H9 (cell line): ENCODE data around the gene KMT5B. TPM values are rescaled to one million over a fixed set of nuclear protein-coding genes. Genes with fewer than 3 reads are reported as not detected.
A peak's percentile ranks its signal among the peaks of the same experiment; 100 is the strongest.

Experiments used
- DNase-seq: peaks from one replicate; pipeline ENCODE4 v3.0.0-alpha.2; 2017
- H2AFZ ChIP-seq: one replicate; pipeline ENCODE4 v1.6.1; 2013; ENCODE audit warnings: mild to moderate bottlenecking, low read length, control low read depth, moderate library complexity
- H2AK5ac ChIP-seq: 2 replicates; pipeline ENCODE4 v1.6.1; 2013; ENCODE audit warnings: low read length, control low read depth, mixed read lengths; ENCODE audit not compliant: insufficient read length
- H2BK120ac ChIP-seq: one replicate; pipeline ENCODE4 v1.6.1; 2013; ENCODE audit warnings: low read depth, mild to moderate bottlenecking, low read length, control low read depth, inconsistent platforms; ENCODE audit not compliant: poor library complexity, severe bottlenecking
- H2BK12ac ChIP-seq: 2 replicates; pipeline ENCODE4 v1.6.1; 2013; ENCODE audit warnings: low read length, control low read depth, mixed read lengths, low read depth; ENCODE audit not compliant: insufficient read length
- H2BK15ac ChIP-seq: 2 replicates; pipeline ENCODE4 v1.6.1; 2013; ENCODE audit warnings: low read depth, low read length, control low read depth
- H2BK20ac ChIP-seq: one replicate; pipeline ENCODE4 v1.6.1; 2013; ENCODE audit warnings: low read depth, mild to moderate bottlenecking, low read length, control low read depth, inconsistent platforms; ENCODE audit not compliant: poor library complexity, severe bottlenecking
- H2BK5ac ChIP-seq: 2 replicates; pipeline ENCODE4 v1.6.1; 2013; ENCODE audit warnings: low read length, control low read depth, mixed read lengths; ENCODE audit not compliant: insufficient read length
- H3K14ac ChIP-seq: 2 replicates; pipeline ENCODE4 v1.6.1; 2013; ENCODE audit warnings: low read length, control low read depth; ENCODE audit not compliant: insufficient read depth
- H3K18ac ChIP-seq: 2 replicates; pipeline ENCODE4 v1.6.1; 2013; ENCODE audit warnings: low read depth, mild to moderate bottlenecking, mixed read lengths, low read length, control low read depth; ENCODE audit not compliant: insufficient read length
- H3K23ac ChIP-seq: 2 replicates; pipeline ENCODE4 v1.6.1; 2013; ENCODE audit warnings: low read length, control low read depth, mixed read lengths, low read depth; ENCODE audit not compliant: insufficient read length
- H3K23me2 ChIP-seq: 2 replicates; pipeline ENCODE4 v1.6.1; 2013; ENCODE audit warnings: low read depth, mild to moderate bottlenecking, mixed read lengths, low read length, control low read depth; ENCODE audit not compliant: insufficient read length, poor library complexity, severe bottlenecking
- H3K27ac ChIP-seq: 2 replicates; pipeline ENCODE4 v1.5.1; 2013; ENCODE audit warnings: low read length, control low read depth, mixed read lengths, low read depth; ENCODE audit not compliant: insufficient read length
- H3K27me3 ChIP-seq: 2 replicates; pipeline ENCODE4 v1.6.1; 2013; ENCODE audit warnings: low read length, control low read depth, inconsistent platforms; ENCODE audit not compliant: insufficient read depth
- H3K4ac ChIP-seq: 2 replicates; pipeline ENCODE4 v1.6.1; 2013; ENCODE audit warnings: low read depth, mild to moderate bottlenecking, control low read depth, inconsistent platforms, low read length, moderate library complexity
- H3K4me1 ChIP-seq: 2 replicates; pipeline ENCODE4 v1.6.1; 2013; ENCODE audit warnings: low read length, control low read depth, inconsistent platforms; ENCODE audit not compliant: insufficient read depth
- H3K4me2 ChIP-seq: 2 replicates; pipeline ENCODE4 v1.6.1; 2013; ENCODE audit warnings: low read length, control low read depth, mixed read lengths; ENCODE audit not compliant: insufficient read length, insufficient read depth
- H3K56ac ChIP-seq: 2 replicates; pipeline ENCODE4 v1.6.1; 2013; ENCODE audit warnings: low read depth, mild to moderate bottlenecking, mixed read lengths, low read length, control low read depth; ENCODE audit not compliant: insufficient read length
- H3K79me1 ChIP-seq: 2 replicates; pipeline ENCODE4 v1.6.1; 2013; ENCODE audit warnings: low read depth, mild to moderate bottlenecking, moderate library complexity, low read length, control low read depth, inconsistent platforms; ENCODE audit not compliant: insufficient read depth, poor library complexity, severe bottlenecking
- H3K79me2 ChIP-seq: 2 replicates; pipeline ENCODE4 v1.6.1; 2013; ENCODE audit warnings: low read length, control low read depth, inconsistent platforms; ENCODE audit not compliant: insufficient read depth
- H3K9ac ChIP-seq: 2 replicates; pipeline ENCODE4 v1.6.1; 2013; ENCODE audit warnings: low read length, control low read depth, mixed read lengths; ENCODE audit not compliant: insufficient read length; ENCODE audit errors: extremely low read depth
- H3K9me3 ChIP-seq: one replicate; pipeline ENCODE4 v1.6.1; 2013; ENCODE audit warnings: low read depth, low read length, inconsistent platforms; ENCODE audit not compliant: control insufficient read depth
- H3T11ph ChIP-seq: one replicate; pipeline ENCODE4 v1.6.1; 2013; ENCODE audit warnings: mild to moderate bottlenecking, low read length, control low read depth, inconsistent platforms
- H4K20me1 ChIP-seq: one replicate; pipeline ENCODE4 v1.6.1; 2013; ENCODE audit not compliant: control insufficient read depth, insufficient read length, insufficient read depth
- H4K5ac ChIP-seq: 2 replicates; pipeline ENCODE4 v1.6.1; 2013; ENCODE audit warnings: low read depth, mild to moderate bottlenecking, mixed read lengths, low read length, control low read depth; ENCODE audit not compliant: insufficient read length
- H4K8ac ChIP-seq: replicated peaks from 2 replicates; pipeline ENCODE4 v1.6.1; 2013; ENCODE audit warnings: low read length, control low read depth, mixed read lengths, low read depth; ENCODE audit not compliant: insufficient read length
- H4K91ac ChIP-seq: 2 replicates; pipeline ENCODE4 v1.6.1; 2013; ENCODE audit warnings: low read depth, mild to moderate bottlenecking, moderate library complexity, mixed read lengths, low read length, control low read depth; ENCODE audit not compliant: insufficient read length
- H3K27ac Mint-ChIP-seq, 3 experiments: 2 replicates in 2 of 3; 3 replicates in 1 of 3; pipeline ENCODE4 v1.8.0; 2020 to 2021; ENCODE audit warnings: mixed read lengths in 3 of 3, mild to moderate bottlenecking in 1 of 3, moderate library complexity in 1 of 3
- H3K27me3 Mint-ChIP-seq: 2 replicates; pipeline ENCODE4 v1.8.0; 2021; ENCODE audit warnings: low read depth, mild to moderate bottlenecking, moderate library complexity, mixed read lengths
- H3K36me3 Mint-ChIP-seq, 3 experiments: 2 replicates in 2 of 3; 3 replicates in 1 of 3; pipeline ENCODE4 v1.8.0; 2020 to 2021; ENCODE audit warnings: low read depth in 3 of 3, mixed read lengths in 3 of 3; ENCODE audit not compliant: insufficient read depth in 1 of 3
- H3K4me1 Mint-ChIP-seq, 2 experiments: 2 replicates each; pipeline ENCODE4 v1.8.0; 2020; ENCODE audit warnings: mixed read lengths in 2 of 2
- H3K4me3 Mint-ChIP-seq, 2 experiments: 2 replicates in 1 of 2; 3 replicates in 1 of 2; pipeline ENCODE4 v1.8.0; 2020 to 2021; ENCODE audit warnings: mild to moderate bottlenecking in 2 of 2, mixed read lengths in 2 of 2, moderate library complexity in 1 of 2
- H3K9me3 Mint-ChIP-seq, 2 experiments: 2 replicates in 1 of 2; 3 replicates in 1 of 2; pipeline ENCODE4 v1.8.0; 2020; ENCODE audit warnings: mild to moderate bottlenecking in 2 of 2, mixed read lengths in 2 of 2, moderate library complexity in 1 of 2
- CTCF ChIP-seq: fragments of 200-600 bp; sonication (generic); conservative IDR thresholded peaks from 3 replicates; pipeline ENCODE4 v1.8.0; 2021; ENCODE audit warnings: antibody characterized with exemption, mild to moderate bottlenecking
- WGBS: extraction: QIAGEN DNeasy Blood & Tissue Kit; methylation state at CpG from one replicate; pipeline ENCODE4 v1.1.7; 2013; ENCODE audit warnings: missing lambda C conversion rate, low lambda C conversion rate, mixed read lengths; ENCODE audit not compliant: insufficient read length; ENCODE audit errors: extremely low coverage; 5-methylcytosine and 5-hydroxymethylcytosine counted together
- total RNA-seq: library from RNA; stranded (reverse); gene quantifications from 2 replicates; pipeline ENCODE4 v1.2.1, GENCODE V29; 2021

Gene KMT5B
- total RNA-seq, 1 experiment from 2014 or later = 61.6 TPM

GRCh38 chr11:68206211-68206610, 6.9 kb downstream of the KMT5B start:
- Mint-ChIP-seq H3K4me1 (peaks cover 51 to 57% of the 10 kb centered on the region in 2 experiments), H3K27ac (peak overlapping the region in 1 of 3 experiments; percentile 48; a peak in 1 of 7 replicates), H3K27me3 (no peaks in the 10 kb centered on the region), H3K36me3 (0 out of 7 replicates have a peak, but pooled peaks cover 0 to 3% (median 0%) of the 10 kb centered on the region in 3 experiments), H3K4me3 (no peak overlapping the region), H3K9me3 (no peaks in the 10 kb centered on the region)
- Histone ChIP-seq H3K79me2 (peaks cover 32% of the 10 kb centered on the region; the same call in 1 of the 2 replicates), H3K18ac (no peak overlapping the region), H3K4ac (no peak overlapping the region), H3K9ac (no peak overlapping the region), H2BK5ac (no peak overlapping the region), H2BK12ac (no peak overlapping the region), H3K4me1 (peaks cover 4% of the 10 kb centered on the region; the same call in 1 of the 2 replicates), H3K14ac (no peak overlapping the region), H2BK20ac (no peak overlapping the region), H4K5ac (no peak overlapping the region), H3K56ac (no peak overlapping the region), H3K23me2 (no peaks in the 10 kb centered on the region), H3K79me1 (peaks cover 10% of the 10 kb centered on the region), H3K23ac (no peak overlapping the region), H4K20me1 (no peaks in the 10 kb centered on the region), H4K91ac (no peak overlapping the region), H2AFZ (no peak overlapping the region), H2AK5ac (no peak overlapping the region), H3K27me3 (no peaks in the 10 kb centered on the region), H3K9me3 (no peaks in the 10 kb centered on the region), H2BK120ac (no peak overlapping the region), H4K8ac (no peak overlapping the region), H3T11ph (no peak overlapping the region), H3K4me2 (no peak overlapping the region), H3K27ac (no peak overlapping the region), H2BK15ac (no peak overlapping the region)
- TF ChIP-seq CTCF = peak; percentile 82
- no CpG with 5 or more reads among the region's 5 CpGs for WGBS
- DNase-seq = peak; percentile 46
